Fibroblast of pulmonary artery (primary cell): Measurements from ENCODE around the gene ZC3H12C.
A peak's percentile ranks its signal among the peaks of the same experiment; 100 is the strongest.

ENCODE experiments used
- DNase-seq: peaks from one replicate; pipeline ENCODE4 v3.0.0-alpha.2; 2010; ENCODE audit warnings: low read depth
- H3K4me3 ChIP-seq: replicated peaks from 2 replicates; pipeline ENCODE4 v1.5.1; 2011; ENCODE audit warnings: low read depth, mild to moderate bottlenecking, control low read depth, low read length, moderate library complexity
- TF ChIP-seq, protein P1 (sequence below): IDR thresholded peaks from 2 replicates; pipeline ENCODE4 v1.5.1; 2011; ENCODE audit warnings: mild to moderate bottlenecking, control low read depth, low read length, inconsistent platforms; ENCODE audit errors: missing control alignments

Gene ZC3H12C

DNA sequence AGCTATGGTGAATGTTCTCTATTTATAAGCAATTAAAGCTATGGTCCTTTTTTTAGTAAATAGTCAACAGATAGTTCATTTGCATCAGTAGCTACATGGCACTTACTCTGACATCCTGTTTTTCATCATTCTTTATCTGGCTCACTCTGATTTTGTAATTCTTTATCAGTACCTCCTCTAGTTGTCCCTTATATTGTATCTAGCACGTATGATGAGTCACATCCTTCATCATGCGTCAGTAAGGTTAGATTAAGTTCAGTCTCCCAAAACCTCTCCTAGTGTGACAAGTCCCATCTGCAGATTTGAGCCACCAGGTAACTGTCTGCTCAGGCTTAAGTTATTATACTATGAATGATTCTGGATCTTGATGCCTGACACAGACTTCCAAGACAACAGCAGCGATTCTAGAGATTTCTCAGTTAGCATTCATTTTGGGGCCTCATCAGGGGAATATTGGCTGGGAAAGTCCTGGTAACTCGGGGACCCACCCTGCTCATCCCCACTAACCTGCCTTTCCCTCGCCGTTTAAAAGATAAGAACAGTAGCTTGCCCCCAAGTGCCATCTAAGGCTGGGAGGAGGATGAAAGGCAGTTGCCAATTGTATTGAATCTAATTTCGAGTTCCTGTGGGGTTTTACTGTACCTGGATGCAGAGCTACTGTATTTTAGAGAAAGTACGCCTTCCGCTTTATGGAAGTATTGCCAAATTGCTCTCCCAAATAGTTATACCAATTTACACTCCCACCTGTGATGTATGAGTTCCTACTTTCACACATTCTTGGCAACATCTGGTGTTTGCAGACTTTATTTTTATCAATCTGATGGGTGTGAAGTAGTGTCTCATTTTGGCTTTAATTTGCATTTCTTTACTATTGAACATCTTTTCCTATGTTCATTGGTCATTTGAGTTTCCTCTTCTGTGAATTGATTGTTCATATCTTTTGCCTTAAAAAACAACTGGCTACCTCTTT, 55.9 kb downstream of the ZC3H12C start:
- H3K4me3 ChIP-seq, result no peak overlapping the region
- peak; percentile 91 for DNase-seq
- TF ChIP-seq, protein P1, sequence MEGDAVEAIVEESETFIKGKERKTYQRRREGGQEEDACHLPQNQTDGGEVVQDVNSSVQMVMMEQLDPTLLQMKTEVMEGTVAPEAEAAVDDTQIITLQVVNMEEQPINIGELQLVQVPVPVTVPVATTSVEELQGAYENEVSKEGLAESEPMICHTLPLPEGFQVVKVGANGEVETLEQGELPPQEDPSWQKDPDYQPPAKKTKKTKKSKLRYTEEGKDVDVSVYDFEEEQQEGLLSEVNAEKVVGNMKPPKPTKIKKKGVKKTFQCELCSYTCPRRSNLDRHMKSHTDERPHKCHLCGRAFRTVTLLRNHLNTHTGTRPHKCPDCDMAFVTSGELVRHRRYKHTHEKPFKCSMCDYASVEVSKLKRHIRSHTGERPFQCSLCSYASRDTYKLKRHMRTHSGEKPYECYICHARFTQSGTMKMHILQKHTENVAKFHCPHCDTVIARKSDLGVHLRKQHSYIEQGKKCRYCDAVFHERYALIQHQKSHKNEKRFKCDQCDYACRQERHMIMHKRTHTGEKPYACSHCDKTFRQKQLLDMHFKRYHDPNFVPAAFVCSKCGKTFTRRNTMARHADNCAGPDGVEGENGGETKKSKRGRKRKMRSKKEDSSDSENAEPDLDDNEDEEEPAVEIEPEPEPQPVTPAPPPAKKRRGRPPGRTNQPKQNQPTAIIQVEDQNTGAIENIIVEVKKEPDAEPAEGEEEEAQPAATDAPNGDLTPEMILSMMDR, result no peak

DNA sequence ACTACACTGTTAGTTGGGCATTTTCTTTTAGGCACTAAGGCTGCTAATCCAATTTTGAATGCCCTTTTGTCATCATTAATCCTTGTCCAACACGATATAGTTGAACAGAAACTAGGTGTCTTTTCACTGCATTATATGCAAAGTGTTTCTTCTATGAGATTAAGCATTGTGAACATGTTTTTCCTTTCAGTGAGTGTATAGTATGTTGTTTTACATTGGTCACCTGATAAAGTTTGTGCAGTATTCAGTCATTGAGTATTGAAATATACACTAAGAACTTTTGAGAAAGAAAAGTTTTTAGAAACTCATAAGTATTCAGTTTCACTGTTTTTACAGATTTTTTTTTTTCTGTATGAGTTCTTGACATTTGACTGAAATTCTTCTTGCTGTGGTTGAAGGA, 59.0 kb downstream of the ZC3H12C start:
- DNase-seq, result no peak
- TF ChIP-seq, protein P1, result no peak
- no peak overlapping the region for H3K4me3 ChIP-seq

DNA sequence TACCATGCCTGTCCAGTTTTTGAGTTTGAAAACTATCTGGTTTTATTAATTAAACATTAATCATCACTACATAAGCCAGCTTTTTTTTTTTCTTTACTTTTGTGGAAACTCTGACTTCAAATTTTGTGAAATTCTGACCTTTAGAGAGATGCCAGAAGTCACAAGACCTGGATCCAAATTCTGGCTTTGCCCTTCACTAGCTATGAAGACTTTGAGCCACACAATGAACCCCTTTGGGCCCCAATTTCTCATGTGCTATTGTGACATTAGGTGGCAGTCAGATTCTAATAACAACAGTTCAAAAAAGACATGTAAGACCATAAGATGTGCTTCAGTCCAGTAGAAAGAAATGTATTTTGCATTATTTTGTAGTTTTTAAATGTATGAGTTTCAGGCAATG, 60.3 kb downstream of the ZC3H12C start:
- TF ChIP-seq, protein P1, result no peak
- H3K4me3 ChIP-seq, result no peak overlapping the region
- DNase-seq, result no peak

DNA sequence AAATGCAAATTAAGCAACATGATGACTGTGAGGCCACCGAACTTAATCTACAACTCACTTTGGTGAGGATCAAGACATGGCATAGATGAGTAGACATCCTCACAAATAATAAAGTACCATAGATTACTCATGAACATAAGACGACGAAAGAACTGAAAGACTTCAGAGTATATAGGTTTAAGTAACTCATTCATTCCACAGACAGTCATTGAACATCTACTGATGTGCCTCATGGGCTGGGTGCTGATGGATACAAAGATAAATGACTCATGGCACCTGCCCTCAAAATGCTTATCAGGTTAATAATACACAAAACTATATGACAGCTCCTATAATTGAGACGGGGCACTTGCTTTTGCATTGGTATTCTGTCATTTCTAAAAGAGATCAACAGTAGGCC, 63.3 kb downstream of the ZC3H12C start:
- TF ChIP-seq, protein P1, result no peak
- no peak overlapping the region for H3K4me3 ChIP-seq
- no peak for DNase-seq

DNA sequence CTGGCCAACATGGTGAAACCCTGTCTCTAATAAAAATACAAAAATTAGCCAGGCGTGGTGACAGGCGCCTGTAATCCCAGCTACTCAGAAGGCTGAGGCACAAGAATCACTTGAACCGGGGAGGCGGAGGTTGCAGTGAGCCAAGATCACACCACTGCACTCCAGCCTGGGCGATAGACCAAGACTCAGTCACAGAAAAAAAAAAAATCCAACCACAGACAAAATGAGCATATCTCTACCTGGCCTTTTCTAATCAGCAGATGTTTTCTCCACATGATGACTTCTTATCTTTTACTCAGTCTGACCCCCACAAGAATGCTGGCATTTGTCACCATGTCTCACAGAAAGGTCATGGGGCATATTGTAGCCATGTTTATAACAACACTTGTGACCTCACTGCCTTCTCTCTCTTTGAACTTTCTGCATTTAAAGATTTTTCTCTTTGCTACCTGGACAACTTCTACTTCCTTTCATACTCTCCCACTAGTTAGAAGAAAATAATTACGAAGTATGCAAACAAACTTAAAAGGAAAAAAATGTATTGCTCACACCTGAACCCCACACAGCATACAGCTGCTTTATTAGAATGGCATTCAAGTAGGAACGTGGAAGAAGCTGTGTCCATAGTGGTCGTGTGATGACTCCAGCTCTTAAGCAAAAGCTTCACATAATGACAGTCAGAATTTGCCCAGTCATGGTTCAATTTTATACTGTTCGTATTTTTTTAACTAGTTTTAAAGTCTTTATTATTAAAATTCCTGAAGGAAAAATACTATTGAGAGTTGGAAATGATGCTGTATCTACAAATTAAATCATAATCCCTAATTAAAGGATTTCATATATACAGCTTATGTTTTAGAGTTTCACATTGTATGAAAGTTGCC, 65.4 kb downstream of the ZC3H12C start:
- TF ChIP-seq, protein P1, result no peak
- H3K4me3 ChIP-seq, result no peak overlapping the region
- DNase-seq, result no peak

DNA sequence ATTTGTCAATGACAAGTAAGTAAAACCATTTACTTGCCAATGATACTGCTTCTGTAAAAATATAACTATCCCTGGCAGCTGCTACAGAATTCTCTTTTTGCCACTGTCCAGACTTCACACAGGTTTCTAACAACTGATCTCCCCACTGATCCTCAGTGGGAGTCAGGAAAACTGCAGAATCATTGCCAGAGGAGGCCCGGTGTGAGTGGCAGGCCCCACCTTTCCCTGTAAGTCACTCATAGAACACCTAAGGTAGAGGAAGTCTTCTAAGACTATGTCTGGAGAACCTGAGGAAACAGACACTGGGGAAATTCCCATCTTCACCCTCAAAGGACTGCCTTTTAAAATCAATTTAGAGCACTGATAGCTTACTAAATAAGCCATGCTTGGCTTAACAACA, 66.3 kb downstream of the ZC3H12C start:
- TF ChIP-seq, protein P1, result no peak
- H3K4me3 ChIP-seq, result no peak overlapping the region
- no peak for DNase-seq
